ENCODE results near the gene ADGRA3. TPM values are rescaled to one million over a fixed set of nuclear protein-coding genes. Genes with fewer than 3 reads are reported as not detected.

The ADGRA3 gene
- total RNA-seq, 1 experiment from 2014 or later, result 41.2 TPM

GRCh38 chr4:22496165-22496813 lies 19.6 kb downstream of the ADGRA3 start:
- Histone ChIP-seq H3K27me3 (ENCODE audit: control insufficient read depth, insufficient read depth, low read length) (no peaks in the 10 kb centered on the region), H3K4me3 (ENCODE audit: low read depth in 2 of 2, low read length in 2 of 2) (no peak overlapping the region), H3K27ac (ENCODE audit: low read length) (no peak overlapping the region), H3K36me3 (ENCODE audit: control insufficient read depth, insufficient read depth, low read length) (no peaks in the 10 kb centered on the region), H3K4me1 (ENCODE audit: control insufficient read depth, insufficient read depth, low read length) (peaks cover 29% of the 10 kb centered on the region), H3K9me3 (ENCODE audit: control insufficient read depth, insufficient read depth, low read depth, low read length) (no peaks in the 10 kb centered on the region)
- POLR2A ChIA-PET, result no interaction called here
- BruUV-seq (replicated peaks), result no TSS peak
- CTCF ChIA-PET, result no interaction called here
- in situ Hi-C loops (cut with HindIII; ENCODE audit: low pct_unique_long_range_greater_than_20kb, low sequenced_read_pairs) (no loop called here), intact Hi-C loops (cut with micrococcal nuclease; ENCODE audit: unreplicated experiment) (no loop called here)
- ATAC-seq, result no peak
- DNase-seq (ENCODE audit: low read depth, low spot score), result no peak
- TF ChIP-seq POLR2AphosphoS5 (IDR thresholded peaks at IDR 0.05; ENCODE audit: low read depth, low read length), result no peak
- TF ChIP-seq TCF7L2 (IDR thresholded peaks at IDR 0.05; ENCODE audit: low read depth, low read length), result no peak
- TF ChIP-seq REST (IDR thresholded peaks at IDR 0.05; ENCODE audit: insufficient read depth in 1 of 2, low read depth in 2 of 2, low read length in 1 of 2), result no peak
- TF ChIP-seq CTCF (IDR thresholded peaks at IDR 0.05), result no peak
- TF ChIP-seq SIN3A (IDR thresholded peaks at IDR 0.05; ENCODE audit: borderline replicate concordance, insufficient read depth, low read depth, low read length), result no peak

- H3K27me3 ChIP-seq (ENCODE audit: control insufficient read depth, insufficient read depth, low read length), result no peaks in the 10 kb centered on the region
- no peak for ATAC-seq
- H3K27ac ChIP-seq (ENCODE audit: low read length), result no peak overlapping the region
- no peak for TF ChIP-seq SIN3A (IDR thresholded peaks at IDR 0.05; ENCODE audit: borderline replicate concordance, insufficient read depth, low read depth, low read length)
- TF ChIP-seq REST (IDR thresholded peaks at IDR 0.05; ENCODE audit: insufficient read depth in 1 of 2, low read depth in 2 of 2, low read length in 1 of 2), result no peak
- TF ChIP-seq TCF7L2 (IDR thresholded peaks at IDR 0.05; ENCODE audit: low read depth, low read length), result no peak
- no peak for TF ChIP-seq CTCF (IDR thresholded peaks at IDR 0.05)
- no peak for TF ChIP-seq POLR2AphosphoS5 (IDR thresholded peaks at IDR 0.05; ENCODE audit: low read depth, low read length)
- H3K4me3 ChIP-seq (ENCODE audit: low read depth in 2 of 2, low read length in 2 of 2), result no peak overlapping the region
- intact Hi-C loops (cut with micrococcal nuclease; ENCODE audit: unreplicated experiment), result no loop called here
- peaks cover 13% of the 10 kb centered on the region for H3K4me1 ChIP-seq (ENCODE audit: control insufficient read depth, insufficient read depth, low read length)
- CTCF ChIA-PET, result no interaction called here
- H3K9me3 ChIP-seq (ENCODE audit: control insufficient read depth, insufficient read depth, low read depth, low read length), result no peaks in the 10 kb centered on the region
- no TSS peak for BruUV-seq (replicated peaks)
- in situ Hi-C loops (cut with HindIII; ENCODE audit: low pct_unique_long_range_greater_than_20kb, low sequenced_read_pairs), result no loop called here
- POLR2A ChIA-PET, result no interaction called here
- no peaks in the 10 kb centered on the region for H3K36me3 ChIP-seq (ENCODE audit: control insufficient read depth, insufficient read depth, low read length)
- DNase-seq (ENCODE audit: low read depth, low spot score), result no peak
Observed at GRCh38 chr4:22493523-22493922, 22.3 kb downstream of the ADGRA3 start.
